GM23248 (cell line): ENCODE data around the gene GOLGA6L4.
"Not testable (repeated sequence)": the region's sequence is repeated elsewhere in the genome, so short reads cannot be mapped to it uniquely, and the experiment has no call there.

Source experiments
- EZH2 ChIP-seq: fragments of 200-600 bp; sonication (generic); IDR thresholded peaks from 2 replicates; pipeline ENCODE4 v1.6.1; 2018; ENCODE audit warnings: antibody characterized with exemption, mild to moderate bottlenecking; ENCODE audit not compliant: insufficient read depth, poor library complexity, severe bottlenecking
- EZH2phosphoT487 ChIP-seq: fragments of 200-600 bp; sonication (generic); IDR thresholded peaks from 2 replicates; pipeline ENCODE4 v1.6.1; 2018; ENCODE audit warnings: antibody characterized with exemption, moderate library complexity, mild to moderate bottlenecking, low read depth; ENCODE audit not compliant: insufficient read depth

GRCh38 chr15:84199865-84200264 is 35.7 kb upstream of the GOLGA6L4 start:
- not testable (repeated sequence) for TF ChIP-seq EZH2phosphoT487, EZH2
